Mammary epithelial cell (primary cell): ENCODE measurements around the gene INSR.

Experiments
- CTCF ChIP-seq, 2 donors: IDR thresholded peaks in 1 of 2; conservative IDR thresholded peaks in 1 of 2; 2 replicates each; pipeline ENCODE4 v1.5.1; 2011 to 2012; ENCODE audit warnings: inconsistent platforms in 2 of 2, low read length in 2 of 2, mild to moderate bottlenecking in 2 of 2, control low read depth in 1 of 2, low read depth in 1 of 2; ENCODE audit not compliant: insufficient read depth in 1 of 2; ENCODE audit errors: extremely low read depth in 1 of 2
- EZH2 ChIP-seq: IDR thresholded peaks from 2 replicates; pipeline ENCODE4 v1.6.1; 2012; ENCODE audit warnings: low read length, inconsistent platforms, borderline replicate concordance

- TF ChIP-seq CTCF (conservative IDR thresholded peaks at IDR 0.05 in 1 of 2, IDR thresholded peaks at IDR 0.05 in 1 of 2; ENCODE audit: extremely low read depth in 1 of 2, insufficient read depth in 1 of 2, low read depth in 1 of 2, low read length in 2 of 2) (no peak), EZH2 (no peak)
Observed at GRCh38 chr19:7187605-7188339, 106.4 kb downstream of the INSR start.
